Measurements from ENCODE around the gene ABAT. TPM values are rescaled to one million over a fixed set of nuclear protein-coding genes. Genes with fewer than 3 reads are reported as not detected.

The ABAT gene
- total and polyA plus RNA-seq, 2 donors (not counting 1 experiment from before 2014, with no cell fraction given), result 6.2 to 14.3 TPM

DNA sequence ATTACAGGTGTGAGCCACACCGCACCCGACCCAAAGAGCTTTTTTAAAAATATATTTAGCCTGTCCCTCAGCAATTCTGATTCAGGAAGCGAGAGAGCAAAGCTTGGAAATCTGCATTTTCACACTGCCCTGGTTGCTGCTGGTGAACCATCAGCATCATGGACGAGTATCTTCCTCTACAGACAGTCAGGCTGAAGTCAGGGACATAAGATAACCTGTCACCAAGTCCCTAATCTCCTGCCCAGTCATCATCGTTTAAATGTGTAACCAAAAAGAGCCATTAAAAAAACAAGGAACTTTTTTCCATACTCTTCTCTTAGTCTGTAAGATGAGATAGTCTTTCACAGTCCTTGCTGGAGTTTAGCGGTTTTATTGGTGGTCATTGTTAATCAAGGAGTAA, 129.9 kb downstream of the ABAT start:
- ATAC-seq (ENCODE audit: low read depth), result no peak
- H3K4me3 Mint-ChIP-seq, result no peak overlapping the region
- no peaks in the 10 kb centered on the region for H3K27me3 Mint-ChIP-seq
- no peak overlapping the region for H2AFZ ChIP-seq (ENCODE audit: insufficient read depth, low read depth, low read length, poor library complexity, severe bottlenecking)
- TF ChIP-seq EZH2 (IDR thresholded peaks at IDR 0.05; ENCODE audit: borderline replicate concordance, insufficient read depth, low read depth, low read length, poor library complexity, severe bottlenecking), result no peak
- TF ChIP-seq, protein P1, sequence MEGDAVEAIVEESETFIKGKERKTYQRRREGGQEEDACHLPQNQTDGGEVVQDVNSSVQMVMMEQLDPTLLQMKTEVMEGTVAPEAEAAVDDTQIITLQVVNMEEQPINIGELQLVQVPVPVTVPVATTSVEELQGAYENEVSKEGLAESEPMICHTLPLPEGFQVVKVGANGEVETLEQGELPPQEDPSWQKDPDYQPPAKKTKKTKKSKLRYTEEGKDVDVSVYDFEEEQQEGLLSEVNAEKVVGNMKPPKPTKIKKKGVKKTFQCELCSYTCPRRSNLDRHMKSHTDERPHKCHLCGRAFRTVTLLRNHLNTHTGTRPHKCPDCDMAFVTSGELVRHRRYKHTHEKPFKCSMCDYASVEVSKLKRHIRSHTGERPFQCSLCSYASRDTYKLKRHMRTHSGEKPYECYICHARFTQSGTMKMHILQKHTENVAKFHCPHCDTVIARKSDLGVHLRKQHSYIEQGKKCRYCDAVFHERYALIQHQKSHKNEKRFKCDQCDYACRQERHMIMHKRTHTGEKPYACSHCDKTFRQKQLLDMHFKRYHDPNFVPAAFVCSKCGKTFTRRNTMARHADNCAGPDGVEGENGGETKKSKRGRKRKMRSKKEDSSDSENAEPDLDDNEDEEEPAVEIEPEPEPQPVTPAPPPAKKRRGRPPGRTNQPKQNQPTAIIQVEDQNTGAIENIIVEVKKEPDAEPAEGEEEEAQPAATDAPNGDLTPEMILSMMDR (IDR thresholded peaks at IDR 0.05), result no peak
- DNase-seq, result no peak
- 97% methylated on average over 5 of the region's 6 CpGs for whole genome bisulfite sequencing (ENCODE audit: insufficient coverage)
- H3K79me2 ChIP-seq (ENCODE audit: control insufficient read depth, insufficient read depth, low read length), result peaks cover 59% of the 10 kb centered on the region
- no peak overlapping the region for H3K9ac ChIP-seq (ENCODE audit: low read length)
- ChIA-PET CTCF (interaction anchor here (0.6 kb wide), 1 partner anchor 16 kb away, joined by 4 read pairs; no protein-coding TSS in a partner anchor), POLR2A (no interaction called here)
- no peak overlapping the region for H3K27ac Mint-ChIP-seq
- no peaks in the 10 kb centered on the region for H3K9me3 Mint-ChIP-seq (ENCODE audit: insufficient read depth)
- peaks cover 3% of the 10 kb centered on the region for H3K4me1 Mint-ChIP-seq
- H3K9me3 ChIP-seq (ENCODE audit: control extremely low read depth in 1 of 3, control insufficient read depth in 2 of 3, insufficient read depth in 1 of 3, low read length in 2 of 3), result no peaks in the 10 kb centered on the region
- H4K20me1 ChIP-seq (ENCODE audit: control insufficient read depth, insufficient read depth, low read length, poor library complexity, severe bottlenecking), result peaks cover 15% of the 10 kb centered on the region
- H3K4me2 ChIP-seq (replicated peaks; ENCODE audit: low read depth, low read length, poor library complexity, severe bottlenecking), result no peak overlapping the region
- peaks cover 5% of the 10 kb centered on the region in 2 donors for H3K4me1 ChIP-seq (ENCODE audit: control insufficient read depth in 2 of 2, insufficient read depth in 2 of 2, low read length in 2 of 2)
- intact Hi-C loops (cut with micrococcal nuclease), result no loop called here
- H3K4me3 ChIP-seq (ENCODE audit: control extremely low read depth in 1 of 5, extremely low read depth in 1 of 5, insufficient read depth in 1 of 5, low read depth in 2 of 5, low read length in 4 of 5), result no peak overlapping the region
- H3K27me3 ChIP-seq (replicated peaks in 1 of 4; ENCODE audit: control extremely low read depth in 1 of 4, control insufficient read depth in 3 of 4, insufficient read depth in 4 of 4, low read length in 3 of 4), result no peaks in the 10 kb centered on the region
- H3K27ac ChIP-seq (ENCODE audit: low read length in 2 of 2), result no peak overlapping the region
- H3K36me3 ChIP-seq (replicated peaks in 1 of 2; ENCODE audit: control extremely low read depth in 1 of 2, control insufficient read depth in 1 of 2, extremely low read depth in 1 of 2, insufficient read depth in 2 of 2, low read length in 1 of 2), result peaks cover 0 to 64% of the 10 kb centered on the region in 2 experiments

DNA sequence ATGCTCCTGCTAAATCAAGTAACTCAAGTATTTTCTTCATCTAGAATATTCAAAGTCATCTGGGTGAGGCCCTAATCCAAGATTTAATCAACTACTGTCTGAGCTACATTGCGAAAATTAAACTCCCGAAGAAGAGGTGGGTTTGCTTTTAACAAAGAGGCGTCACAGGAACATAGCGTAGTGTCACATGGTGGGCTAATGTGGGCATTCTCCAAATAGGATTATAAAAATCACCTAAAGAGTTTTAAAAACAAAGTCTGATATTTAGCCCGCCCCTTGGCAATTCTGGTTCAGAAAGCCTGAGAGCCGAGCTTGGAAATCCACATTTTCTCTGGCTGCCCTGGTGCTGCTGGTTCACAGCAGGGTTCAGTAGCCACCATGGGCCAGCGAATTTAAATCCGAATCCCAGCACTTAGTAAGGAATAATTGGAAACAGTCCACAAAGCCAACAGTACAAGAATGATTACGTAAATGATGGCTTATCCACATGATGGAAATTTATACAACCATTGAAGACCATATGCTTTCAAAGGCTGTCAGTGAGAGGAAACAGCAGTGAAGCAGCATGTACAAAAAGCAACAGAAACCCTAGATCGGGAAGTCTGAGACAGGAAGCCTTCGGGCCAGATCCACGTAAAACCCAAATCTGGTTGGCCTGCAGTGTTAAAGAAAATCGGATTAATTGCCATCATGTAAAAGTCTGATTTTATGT, 132.0 kb downstream of the ABAT start:
- H3K27ac ChIP-seq (ENCODE audit: low read length in 2 of 2), result no peak overlapping the region
- no peak for DNase-seq
- peaks cover 5% of the 10 kb centered on the region for H4K20me1 ChIP-seq (ENCODE audit: control insufficient read depth, insufficient read depth, low read length, poor library complexity, severe bottlenecking)
- POLR2A ChIA-PET, result no interaction called here
- H3K4me3 ChIP-seq (ENCODE audit: control extremely low read depth in 1 of 5, extremely low read depth in 1 of 5, insufficient read depth in 1 of 5, low read depth in 2 of 5, low read length in 4 of 5), result no peak overlapping the region
- CTCF ChIA-PET, result interaction anchor here (1.4 kb wide), 1 partner anchor 73 kb away, joined by 4 read pairs; no protein-coding TSS in a partner anchor
- TF ChIP-seq, protein P1 (IDR thresholded peaks at IDR 0.05), result no peak
- no peak for TF ChIP-seq EZH2 (IDR thresholded peaks at IDR 0.05; ENCODE audit: borderline replicate concordance, insufficient read depth, low read depth, low read length, poor library complexity, severe bottlenecking)
- H3K36me3 ChIP-seq (replicated peaks in 1 of 2; ENCODE audit: control extremely low read depth in 1 of 2, control insufficient read depth in 1 of 2, extremely low read depth in 1 of 2, insufficient read depth in 2 of 2, low read length in 1 of 2), result peaks cover 0 to 80% of the 10 kb centered on the region in 2 experiments
- no peaks in the 10 kb centered on the region for H3K9me3 ChIP-seq (ENCODE audit: control extremely low read depth in 1 of 3, control insufficient read depth in 2 of 3, insufficient read depth in 1 of 3, low read length in 2 of 3)
- H3K9ac ChIP-seq (ENCODE audit: low read length), result no peak overlapping the region
- peaks cover 38% of the 10 kb centered on the region for H3K79me2 ChIP-seq (ENCODE audit: control insufficient read depth, insufficient read depth, low read length)
- ATAC-seq (ENCODE audit: low read depth), result no peak
- Mint-ChIP-seq H3K27me3 (no peaks in the 10 kb centered on the region), H3K4me3 (no peak overlapping the region), H3K4me1 (no peaks in the 10 kb centered on the region), H3K27ac (no peak overlapping the region), H3K9me3 (ENCODE audit: insufficient read depth) (no peaks in the 10 kb centered on the region)
- WGBS (ENCODE audit: insufficient coverage), result 100% methylated on average over 6 of the region's 13 CpGs
- H2AFZ ChIP-seq (ENCODE audit: insufficient read depth, low read depth, low read length, poor library complexity, severe bottlenecking), result no peak overlapping the region
- no peaks in the 10 kb centered on the region for H3K4me1 ChIP-seq (ENCODE audit: control insufficient read depth in 2 of 2, insufficient read depth in 2 of 2, low read length in 2 of 2)
- intact Hi-C loops (cut with micrococcal nuclease), result no loop called here
- H3K27me3 ChIP-seq (replicated peaks in 1 of 4; ENCODE audit: control extremely low read depth in 1 of 4, control insufficient read depth in 3 of 4, insufficient read depth in 4 of 4, low read length in 3 of 4), result no peaks in the 10 kb centered on the region
- no peak overlapping the region for H3K4me2 ChIP-seq (replicated peaks; ENCODE audit: low read depth, low read length, poor library complexity, severe bottlenecking)

All from B cell (primary cell).